GM23248 (cell line): Measurements from ENCODE around the gene PRR15.

Source experiments
- EZH2 ChIP-seq: fragments of 200-600 bp; sonication (generic); IDR thresholded peaks from 2 replicates; pipeline ENCODE4 v1.6.1; 2018; ENCODE audit warnings: antibody characterized with exemption, mild to moderate bottlenecking; ENCODE audit not compliant: insufficient read depth, poor library complexity, severe bottlenecking
- EZH2phosphoT487 ChIP-seq: fragments of 200-600 bp; sonication (generic); IDR thresholded peaks from 2 replicates; pipeline ENCODE4 v1.6.1; 2018; ENCODE audit warnings: antibody characterized with exemption, moderate library complexity, mild to moderate bottlenecking, low read depth; ENCODE audit not compliant: insufficient read depth

GRCh38 chr7:29562307-29562706 lies 1.3 kb upstream of the PRR15 start:
- TF ChIP-seq EZH2 (no peak), EZH2phosphoT487 (no peak)
